MV-4-11 (cell line): Measurements from ENCODE around the gene GALNT16.
"Not testable (repeated sequence)": the region's sequence is repeated elsewhere in the genome, so short reads cannot be mapped to it uniquely, and the experiment has no call there.

Experiments
- DNase-seq: peaks from one replicate; lab custom pipeline; 2025; lab: John Stamatoyannopoulos, UW

GALNT16 gene

GRCh38 chr14:69285661-69286255, 25.8 kb downstream of the GALNT16 start:
- DNase-seq = no peak

- no peak for DNase-seq
Measured at GRCh38 chr14:69287098-69288010, 27.4 kb downstream of the GALNT16 start.

- DNase-seq = peak; percentile 14
Measured at GRCh38 chr14:69288011-69288771, 28.2 kb downstream of the GALNT16 start.

GRCh38 chr14:69288956-69289705, 29.2 kb downstream of the GALNT16 start:
- no peak for DNase-seq

- no peak for DNase-seq
Measured at GRCh38 chr14:69289811-69290520, 30.0 kb downstream of the GALNT16 start.

- DNase-seq = not testable (repeated sequence)
Measured at GRCh38 chr14:69290881-69291280, 30.9 kb downstream of the GALNT16 start.

GRCh38 chr14:69291396-69291795, 31.4 kb downstream of the GALNT16 start:
- DNase-seq = no peak

GRCh38 chr14:69291891-69292561, 32.1 kb downstream of the GALNT16 start:
- no peak for DNase-seq

GRCh38 chr14:69298131-69299071, 38.4 kb downstream of the GALNT16 start:
- no peak for DNase-seq

GRCh38 chr14:69299286-69300035, 39.5 kb downstream of the GALNT16 start:
- no peak for DNase-seq

GRCh38 chr14:69300601-69301221, 40.8 kb downstream of the GALNT16 start:
- no peak for DNase-seq

- DNase-seq = no peak
Measured at GRCh38 chr14:69303086-69303485, 43.1 kb downstream of the GALNT16 start.

- no peak for DNase-seq
Measured at GRCh38 chr14:69312608-69313007, 52.6 kb downstream of the GALNT16 start.

- no peak for DNase-seq
Measured at GRCh38 chr14:69313176-69313575, 53.2 kb downstream of the GALNT16 start.

- DNase-seq = no peak
Measured at GRCh38 chr14:69314327-69314726, 54.4 kb downstream of the GALNT16 start.

GRCh38 chr14:69315301-69315700, 55.3 kb downstream of the GALNT16 start:
- no peak for DNase-seq

GRCh38 chr14:69316449-69317101, 56.6 kb downstream of the GALNT16 start:
- no peak for DNase-seq
